ENCODE results near the gene TNFRSF8.

DNA sequence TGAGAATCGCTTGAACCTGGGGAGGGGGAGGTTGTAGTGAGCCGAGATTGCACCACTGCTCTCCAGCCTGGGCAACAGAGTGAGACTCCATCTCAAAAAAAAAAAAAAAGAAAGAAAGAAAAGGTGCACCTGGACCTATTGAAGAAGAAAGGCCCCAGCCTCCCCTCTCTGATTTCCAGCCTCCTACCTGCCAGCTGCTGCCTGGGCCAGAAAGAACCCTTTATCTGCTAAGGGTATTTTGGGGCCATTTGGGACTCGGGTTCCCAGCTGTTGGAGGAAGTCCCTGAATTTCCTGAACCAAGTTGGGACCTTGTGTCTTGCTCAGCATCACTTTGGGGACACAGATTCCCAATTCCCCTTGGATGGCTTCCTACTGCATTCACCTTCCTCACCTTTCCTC lies 3.9 kb upstream of the TNFRSF8 start:
- TF ChIP-seq, protein P1, sequence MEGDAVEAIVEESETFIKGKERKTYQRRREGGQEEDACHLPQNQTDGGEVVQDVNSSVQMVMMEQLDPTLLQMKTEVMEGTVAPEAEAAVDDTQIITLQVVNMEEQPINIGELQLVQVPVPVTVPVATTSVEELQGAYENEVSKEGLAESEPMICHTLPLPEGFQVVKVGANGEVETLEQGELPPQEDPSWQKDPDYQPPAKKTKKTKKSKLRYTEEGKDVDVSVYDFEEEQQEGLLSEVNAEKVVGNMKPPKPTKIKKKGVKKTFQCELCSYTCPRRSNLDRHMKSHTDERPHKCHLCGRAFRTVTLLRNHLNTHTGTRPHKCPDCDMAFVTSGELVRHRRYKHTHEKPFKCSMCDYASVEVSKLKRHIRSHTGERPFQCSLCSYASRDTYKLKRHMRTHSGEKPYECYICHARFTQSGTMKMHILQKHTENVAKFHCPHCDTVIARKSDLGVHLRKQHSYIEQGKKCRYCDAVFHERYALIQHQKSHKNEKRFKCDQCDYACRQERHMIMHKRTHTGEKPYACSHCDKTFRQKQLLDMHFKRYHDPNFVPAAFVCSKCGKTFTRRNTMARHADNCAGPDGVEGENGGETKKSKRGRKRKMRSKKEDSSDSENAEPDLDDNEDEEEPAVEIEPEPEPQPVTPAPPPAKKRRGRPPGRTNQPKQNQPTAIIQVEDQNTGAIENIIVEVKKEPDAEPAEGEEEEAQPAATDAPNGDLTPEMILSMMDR (IDR thresholded peaks at IDR 0.05 in 4 of 5, conservative IDR thresholded peaks at IDR 0.05 in 1 of 5), result no peak
- TF ChIP-seq POLR2A (IDR thresholded peaks at IDR 0.05), result no peak
